Endothelial cell of umbilical vein (primary cell): ENCODE data around the gene ALDH7A1. TPM values are rescaled to one million over a fixed set of nuclear protein-coding genes. Genes with fewer than 3 reads are reported as not detected.

Source experiments
- BruUV-seq: library from RNA; stranded (reverse); fragments of 400-500 nt; replicated peaks from 2 replicates; lab custom pipeline; 2021; lab: Mats Ljungman, UMichigan
- CTCF ChIA-PET: fragments of 300-600, 350-600 bp; sonication (Branson Sonifier 250); formaldehyde crosslinking; loops from one replicate; lab custom pipeline; 2021; ENCODE audit warnings: antibody characterized with exemption, inconsistent platforms; lab: Charles Lee
- POLR2A ChIA-PET: fragments of 300-600, 350-600 bp; sonication (Branson Sonifier 250); formaldehyde crosslinking; loops from one replicate; lab custom pipeline; 2021; ENCODE audit warnings: antibody characterized with exemption, inconsistent platforms; lab: Charles Lee
- DNase-seq: peaks from one replicate; pipeline ENCODE4 v3.0.0-alpha.2; 2011; ENCODE audit warnings: low read depth, low spot score
- FAIRE-seq: peaks from 2 replicates; lab custom pipeline; 2011; peaks lifted over from hg19 to GRCh38; lab: Jason Lieb, UNC
- H2AFZ ChIP-seq: 2 replicates; pipeline ENCODE4 v1.6.0; 2012; ENCODE audit warnings: low read depth, low read length, control low read depth, inconsistent platforms
- H3K27ac ChIP-seq: 2 replicates; pipeline ENCODE4 v1.5.1; 2011; ENCODE audit warnings: low read depth, mild to moderate bottlenecking, control low read depth, low read length, moderate library complexity; ENCODE audit not compliant: insufficient read depth
- H3K27me3 ChIP-seq, 2 experiments: 2 replicates each; pipeline versions ENCODE4 v1.6.0 to v1.6.1; 2011; ENCODE audit warnings: low read length in 2 of 2, mixed read lengths in 1 of 2; ENCODE audit not compliant: control insufficient read depth in 2 of 2, insufficient read depth in 2 of 2
- H3K36me3 ChIP-seq, 2 experiments: 2 replicates in 1 of 2; 3 replicates in 1 of 2; pipeline ENCODE4 v1.5.1; 2011; ENCODE audit warnings: low read length in 2 of 2, mild to moderate bottlenecking in 1 of 2, moderate library complexity in 1 of 2; ENCODE audit not compliant: control insufficient read depth in 2 of 2, insufficient read depth in 2 of 2; ENCODE audit errors: extremely low read depth in 1 of 2
- H3K4me1 ChIP-seq: 3 replicates; pipeline ENCODE4 v1.5.1; 2011; ENCODE audit warnings: mild to moderate bottlenecking, low read length; ENCODE audit not compliant: control insufficient read depth, insufficient read depth; ENCODE audit errors: extremely low read depth
- H3K4me2 ChIP-seq: 2 replicates; pipeline ENCODE4 v1.6.1; 2011; ENCODE audit warnings: low read length, control low read depth, mixed read lengths; ENCODE audit not compliant: insufficient read depth
- H3K4me3 ChIP-seq, 3 experiments: fragments of 200-600 bp in 1 of 3; sonication (generic), shearing (Covaris generic) in 1 of 3; replicated peaks in 1 of 3; 2 replicates each; pipeline ENCODE4 v1.5.1; 2011 to 2016; ENCODE audit warnings: control low read depth in 3 of 3, low read length in 3 of 3, mild to moderate bottlenecking in 2 of 3, inconsistent platforms in 1 of 3, low read depth in 1 of 3, moderate library complexity in 1 of 3; ENCODE audit not compliant: insufficient read depth in 1 of 3
- H3K79me2 ChIP-seq: 2 replicates; pipeline ENCODE4 v1.6.0; 2012; ENCODE audit warnings: low read length, inconsistent platforms; ENCODE audit not compliant: control insufficient read depth, insufficient read depth
- H3K9ac ChIP-seq: replicated peaks from 2 replicates; pipeline ENCODE3; 2011; ENCODE audit warnings: low read length, control low read depth; ENCODE audit not compliant: insufficient read depth; ENCODE audit errors: extremely low read depth
- H3K9me1 ChIP-seq: replicated peaks from 3 replicates; pipeline ENCODE4 v1.6.0; 2011; ENCODE audit warnings: mild to moderate bottlenecking, low read length; ENCODE audit not compliant: control insufficient read depth, insufficient read depth; ENCODE audit errors: extremely low read depth
- H3K9me3 ChIP-seq: replicated peaks from 2 replicates; pipeline ENCODE4 v1.5.1; 2012; ENCODE audit warnings: low read length, inconsistent platforms; ENCODE audit not compliant: control insufficient read depth, insufficient read depth
- H4K20me1 ChIP-seq: replicated peaks from 2 replicates; pipeline ENCODE3; 2011; ENCODE audit warnings: mild to moderate bottlenecking, low read length; ENCODE audit not compliant: control insufficient read depth, insufficient read depth; ENCODE audit errors: extremely low read depth
- EZH2 ChIP-seq: IDR thresholded peaks from 2 replicates; pipeline ENCODE4 v1.6.1; 2012; ENCODE audit warnings: borderline replicate concordance, low read depth, mild to moderate bottlenecking, moderate library complexity, low read length, inconsistent platforms; ENCODE audit not compliant: severe bottlenecking
- FOS ChIP-seq: IDR thresholded peaks from 2 replicates; pipeline ENCODE4 v1.6.1; 2011; ENCODE audit warnings: mild to moderate bottlenecking, low read length, moderate library complexity, borderline replicate concordance; ENCODE audit not compliant: insufficient read depth
- GATA2 ChIP-seq: IDR thresholded peaks from 2 replicates; pipeline ENCODE4 v1.7.0; 2011; ENCODE audit warnings: low read depth, mild to moderate bottlenecking, moderate library complexity, mixed read lengths, low read length; ENCODE audit not compliant: insufficient read length, insufficient read depth
- JUN ChIP-seq: IDR thresholded peaks from 2 replicates; pipeline ENCODE4 v1.6.1; 2011; ENCODE audit warnings: borderline replicate concordance, low read depth; ENCODE audit not compliant: insufficient read length, insufficient read depth
- MYC ChIP-seq: IDR thresholded peaks from one replicate; pipeline ENCODE4 v1.6.1; 2011; ENCODE audit warnings: mild to moderate bottlenecking, low read depth, low read length
- POLR2A ChIP-seq: IDR thresholded peaks from 2 replicates; pipeline ENCODE4 v1.6.1; 2012; ENCODE audit warnings: low read depth, mild to moderate bottlenecking, control low read depth, low read length
- POLR2AphosphoS5 ChIP-seq: IDR thresholded peaks from 2 replicates; pipeline ENCODE4 v1.6.1; 2012; ENCODE audit warnings: low read depth, mild to moderate bottlenecking, control low read depth, low read length, moderate library complexity; ENCODE audit not compliant: insufficient read depth
- dilution Hi-C: fragments of 300-500 bp; cut with MboI; formaldehyde crosslinking; loops from one replicate; pipeline ENCODE4 v1.15.0; 2019; ENCODE audit warnings: low sequenced_read_pairs; ENCODE audit not compliant: extremely low pct_ligation_motif_present
- intact Hi-C: fragments of 100-400 bp; cut with micrococcal nuclease; formaldehyde crosslinking; loops from one replicate; pipeline ENCODE4 v1.10.0; 2022
- polyA plus RNA-seq, 4 experiments: library from polyadenylated mRNA; depleted of rRNA in 3 of 4; stranded (reverse) in 3 of 4; unstranded in 1 of 4; fragments of >200 nt; gene quantifications; 2 replicates each; pipeline versions ENCODE4 v1.2.1 to v1.2.3, GENCODE V29; 2011 to 2012; ENCODE audit warnings: missing spikeins in 1 of 4
- total RNA-seq: library from RNA; stranded (reverse); gene quantifications from 2 replicates; pipeline ENCODE4 v1.2.3, GENCODE V29; 2021
- TF ChIP-seq, protein P1 (sequence below), 2 donors: IDR thresholded peaks; 1 replicate in 1 of 2; 2 replicates in 1 of 2; pipeline ENCODE4 v1.5.1; 2011; ENCODE audit warnings: low read length in 2 of 2, mild to moderate bottlenecking in 2 of 2, moderate library complexity in 2 of 2, control low read depth in 1 of 2, inconsistent platforms in 1 of 2, low read depth in 1 of 2; ENCODE audit not compliant: insufficient read depth in 1 of 2; ENCODE audit errors: extremely low read depth in 1 of 2
- TF ChIP-seq, protein P2 (sequence below): IDR thresholded peaks from 2 replicates; pipeline ENCODE4 v1.6.1; 2011; ENCODE audit not compliant: insufficient read depth, insufficient read length

ALDH7A1 gene
- total and polyA plus RNA-seq, 2 donors (not counting 3 experiments of a cell fraction or from before 2014, with no cell fraction given): 43.6 to 103 TPM

DNA sequence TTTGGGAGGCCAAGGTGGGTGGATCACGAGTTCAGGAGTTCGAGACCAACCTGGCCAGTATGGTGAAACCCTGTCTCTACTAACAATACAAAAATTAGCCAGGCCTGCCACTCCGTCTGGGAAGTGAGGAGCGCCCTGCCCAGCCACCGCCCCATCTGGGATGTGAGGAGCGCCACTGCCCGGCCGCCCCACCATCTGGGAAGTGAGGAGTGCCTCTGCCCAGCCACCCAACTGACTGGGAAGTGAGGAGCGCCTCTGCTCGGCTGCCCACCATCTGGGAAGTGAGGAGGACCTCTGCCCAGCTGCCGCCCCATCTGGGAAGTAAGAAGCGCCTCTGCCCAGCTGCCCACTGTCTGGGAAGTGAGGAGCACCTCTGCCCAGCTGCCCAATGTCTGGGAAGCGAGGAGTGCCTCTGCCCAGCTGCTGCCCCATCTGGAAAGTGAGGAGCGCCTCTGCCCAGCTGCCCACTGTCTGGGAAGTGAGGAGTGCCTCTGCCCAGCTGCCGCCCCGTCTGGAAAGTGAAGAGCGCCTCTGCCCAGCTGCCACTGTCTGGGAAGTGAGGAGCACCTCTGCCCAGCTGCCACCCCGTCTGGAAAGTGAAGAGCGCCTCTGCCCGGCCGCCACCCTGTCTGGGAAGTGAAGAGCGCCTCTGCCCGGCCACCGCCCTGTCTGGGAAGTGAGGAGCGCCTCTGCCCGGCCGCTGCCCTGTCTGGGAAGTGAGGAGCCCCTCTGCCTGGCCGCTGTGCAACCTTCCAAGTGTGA, 5.3 kb downstream of the ALDH7A1 start:
- Histone ChIP-seq H3K36me3 (no peaks in the 10 kb centered on the region), H3K4me2 (no peak overlapping the region), H3K27me3 (no peaks in the 10 kb centered on the region), H2AFZ (no peak overlapping the region), H4K20me1 (no peaks in the 10 kb centered on the region), H3K9ac (no peak overlapping the region), H3K4me3 (no peak overlapping the region), H3K9me1 (no peaks in the 10 kb centered on the region), H3K27ac (no peak overlapping the region), H3K9me3 (no peaks in the 10 kb centered on the region), H3K4me1 (peaks cover 18% of the 10 kb centered on the region), H3K79me2 (peaks cover 2% of the 10 kb centered on the region)
- POLR2A ChIA-PET: no interaction called here
- DNase-seq: no peak
- intact Hi-C loops: no loop called here
- no TSS peak for BruUV-seq
- TF ChIP-seq EZH2: no peak
- FAIRE-seq: no peak
- CTCF ChIA-PET: no interaction called here
- dilution Hi-C loops: no loop called here

DNA sequence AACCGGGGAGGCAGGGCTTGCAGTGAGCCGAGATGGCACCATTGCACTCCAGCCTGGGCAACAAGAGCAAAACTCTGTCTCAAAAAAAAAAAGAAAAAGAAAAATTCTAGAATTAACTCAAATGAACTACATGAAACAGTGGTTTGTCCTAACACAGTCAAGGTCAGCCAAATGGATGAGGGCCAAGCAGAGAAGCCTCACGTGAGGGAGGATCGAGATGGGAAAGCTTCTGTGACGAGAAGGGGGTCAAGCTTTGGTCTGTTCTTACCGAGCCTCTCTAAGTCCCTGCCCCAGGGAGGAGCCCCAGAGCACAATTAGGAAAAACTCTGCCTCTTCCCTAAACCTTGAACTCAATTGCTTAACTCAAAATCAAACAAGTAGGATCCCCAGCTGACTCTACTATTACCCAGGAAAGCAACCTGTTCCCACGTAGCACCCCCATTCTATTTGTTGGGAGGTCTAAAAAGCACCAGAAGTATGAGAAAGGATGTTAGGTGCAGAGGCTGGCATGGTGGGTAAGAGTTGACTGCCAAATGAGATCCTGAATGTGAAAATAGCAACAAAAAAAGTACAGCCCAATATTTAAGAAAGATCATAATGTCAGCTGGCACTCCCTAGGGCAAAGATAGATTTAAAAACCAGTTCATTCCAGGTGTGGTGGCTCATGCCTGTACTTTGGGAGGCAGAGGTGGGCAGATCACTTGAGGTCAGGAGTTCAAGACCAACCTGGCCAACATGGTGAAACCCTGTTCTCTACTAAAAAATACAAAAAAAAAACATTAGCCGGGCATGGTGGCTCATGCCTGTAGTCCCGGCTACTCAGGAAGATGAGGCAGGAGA, 7.2 kb downstream of the ALDH7A1 start:
- Histone ChIP-seq H3K27me3 (no peaks in the 10 kb centered on the region), H3K9ac (no peak overlapping the region), H3K4me1 (peaks cover 4% of the 10 kb centered on the region), H3K27ac (no peak overlapping the region), H3K9me3 (no peaks in the 10 kb centered on the region), H3K4me2 (no peak overlapping the region), H3K79me2 (no peaks in the 10 kb centered on the region), H4K20me1 (no peaks in the 10 kb centered on the region), H2AFZ (no peak overlapping the region), H3K4me3 (no peak overlapping the region), H3K9me1 (no peaks in the 10 kb centered on the region), H3K36me3 (peaks cover 0 to 2% of the 10 kb centered on the region in 2 experiments)
- intact Hi-C loops: no loop called here
- ChIA-PET CTCF (no interaction called here), POLR2A (interaction anchor here (0.7 kb wide), 1 partner anchor 248 kb away, joined by 3 read pairs; no protein-coding TSS in a partner anchor)
- no TSS peak for BruUV-seq
- TF ChIP-seq, protein P1, sequence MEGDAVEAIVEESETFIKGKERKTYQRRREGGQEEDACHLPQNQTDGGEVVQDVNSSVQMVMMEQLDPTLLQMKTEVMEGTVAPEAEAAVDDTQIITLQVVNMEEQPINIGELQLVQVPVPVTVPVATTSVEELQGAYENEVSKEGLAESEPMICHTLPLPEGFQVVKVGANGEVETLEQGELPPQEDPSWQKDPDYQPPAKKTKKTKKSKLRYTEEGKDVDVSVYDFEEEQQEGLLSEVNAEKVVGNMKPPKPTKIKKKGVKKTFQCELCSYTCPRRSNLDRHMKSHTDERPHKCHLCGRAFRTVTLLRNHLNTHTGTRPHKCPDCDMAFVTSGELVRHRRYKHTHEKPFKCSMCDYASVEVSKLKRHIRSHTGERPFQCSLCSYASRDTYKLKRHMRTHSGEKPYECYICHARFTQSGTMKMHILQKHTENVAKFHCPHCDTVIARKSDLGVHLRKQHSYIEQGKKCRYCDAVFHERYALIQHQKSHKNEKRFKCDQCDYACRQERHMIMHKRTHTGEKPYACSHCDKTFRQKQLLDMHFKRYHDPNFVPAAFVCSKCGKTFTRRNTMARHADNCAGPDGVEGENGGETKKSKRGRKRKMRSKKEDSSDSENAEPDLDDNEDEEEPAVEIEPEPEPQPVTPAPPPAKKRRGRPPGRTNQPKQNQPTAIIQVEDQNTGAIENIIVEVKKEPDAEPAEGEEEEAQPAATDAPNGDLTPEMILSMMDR (IDR thresholded peaks at IDR 0.05; ENCODE audit: extremely low read depth in 1 of 2, insufficient read depth in 1 of 2, low read depth in 1 of 2, low read length in 2 of 2): no peak
- TF ChIP-seq, protein P2, sequence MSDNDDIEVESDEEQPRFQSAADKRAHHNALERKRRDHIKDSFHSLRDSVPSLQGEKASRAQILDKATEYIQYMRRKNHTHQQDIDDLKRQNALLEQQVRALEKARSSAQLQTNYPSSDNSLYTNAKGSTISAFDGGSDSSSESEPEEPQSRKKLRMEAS: no peak
- TF ChIP-seq MYC (no peak), POLR2AphosphoS5 (no peak), POLR2A (no peak), GATA2 (no peak), EZH2 (no peak), FOS (no peak), JUN (no peak)
- dilution Hi-C loops: no loop called here
- no peak for FAIRE-seq
- no peak for DNase-seq
